Measurements from ENCODE around the gene EPB41L1.

DNA sequence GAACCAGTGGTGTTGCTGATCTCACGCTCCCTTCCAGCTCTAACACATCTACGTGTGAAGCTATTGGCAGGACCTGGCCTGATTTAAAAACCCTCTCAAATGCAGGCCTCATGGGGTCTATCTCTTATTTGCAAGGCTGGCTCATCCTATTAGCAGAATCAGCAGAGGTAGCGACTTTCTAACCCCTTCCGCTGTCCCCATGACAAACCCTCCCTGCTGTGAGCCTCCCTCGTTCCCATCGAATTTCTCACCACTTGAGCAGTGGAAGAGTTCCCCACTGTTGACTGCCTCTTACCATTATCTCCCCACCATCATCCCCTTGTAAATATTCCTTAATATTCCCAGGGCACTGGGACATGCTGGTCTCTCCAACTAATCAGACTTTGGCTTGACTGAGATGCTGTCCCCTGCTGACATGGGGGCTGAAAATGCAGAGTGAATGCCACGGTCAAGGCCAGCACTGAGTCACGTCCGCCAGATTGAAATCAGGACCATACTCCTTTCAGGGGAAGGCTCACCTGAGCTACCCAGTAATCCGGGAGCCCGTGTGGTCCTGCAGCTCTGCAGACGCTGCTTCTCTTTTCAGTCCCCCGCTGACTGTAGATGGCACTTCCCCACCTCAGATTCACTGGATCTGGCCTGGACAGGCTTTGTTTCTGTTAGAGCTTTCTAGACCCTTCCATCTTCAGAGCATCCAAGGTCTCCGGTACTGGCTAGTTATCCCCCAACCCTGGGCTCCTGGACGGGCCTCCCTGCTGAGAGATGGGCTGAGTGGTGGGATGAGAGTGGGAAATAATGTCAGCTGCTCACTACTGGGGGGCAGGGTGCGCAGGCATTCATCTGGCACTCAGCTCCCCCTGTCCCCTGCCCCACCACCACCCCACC, 104.9 kb downstream of the EPB41L1 start:
- TF ChIP-seq CTCF (tag by site-specific recombination; IDR thresholded peaks at IDR 0.05) (no peak), ZNF214 (tag by site-specific recombination; IDR thresholded peaks at IDR 0.05; ENCODE audit: borderline replicate concordance) (no peak), ZNF660 (tag by site-specific recombination; IDR thresholded peaks at IDR 0.05) (no peak), ZBTB1 (tag by site-specific recombination; IDR thresholded peaks at IDR 0.05) (no peak), ZNF501 (tag by site-specific recombination; IDR thresholded peaks at IDR 0.05) (no peak), ATF2 (tag by site-specific recombination; IDR thresholded peaks at IDR 0.05; ENCODE audit: low read depth) (no peak)
